Ovary (tissue), 9 donors: Measurements from ENCODE around the gene CTDSPL2. TPM values are rescaled to one million over a fixed set of nuclear protein-coding genes. Genes with fewer than 3 reads are reported as not detected.

Experiments
- DNase-seq, 5 donors: peaks; one replicate each; pipeline ENCODE4 v3.0.0-alpha.2; 2019 to 2020
- H3K27ac ChIP-seq, 2 donors: fragments of 200-600 bp; one replicate each; pipeline versions ENCODE4 v1.5.1 to v1.8.0; 2019 to 2022
- H3K27me3 ChIP-seq: fragments of 200-600 bp; one replicate; pipeline ENCODE4 v1.8.0; 2022
- H3K36me3 ChIP-seq: fragments of 200-600 bp; sonication (generic); one replicate; pipeline ENCODE4 v1.5.1; 2019
- H3K4me1 ChIP-seq: one replicate; pipeline ENCODE4 v1.8.1; 2013; ENCODE audit warnings: mild to moderate bottlenecking, moderate library complexity; ENCODE audit not compliant: insufficient read depth
- H3K4me3 ChIP-seq: fragments of 200-600 bp; sonication (generic); one replicate; pipeline ENCODE4 v1.5.1; 2017
- H3K9me3 ChIP-seq, 2 donors: fragments of 200-600 bp in 1 of 2; sonication (generic) in 1 of 2; one replicate each; pipeline versions ENCODE4 v1.5.1 to v1.8.1; 2013 to 2019; ENCODE audit warnings: mild to moderate bottlenecking in 1 of 2, moderate library complexity in 1 of 2
- CTCF ChIP-seq, 3 donors: fragments of 450-650 bp in 2 of 3; fragments of 200-600 bp in 1 of 3; IDR thresholded peaks; one replicate each; pipeline versions ENCODE4 v1.5.1 to v1.8.0; 2016 to 2022; ENCODE audit warnings: antibody characterized with exemption in 3 of 3, mild to moderate bottlenecking in 1 of 3
- EP300 ChIP-seq: sonication (generic); formaldehyde crosslinking; IDR thresholded peaks from one replicate; pipeline ENCODE4 v1.6.1; 2017; ENCODE audit warnings: antibody characterized with exemption
- POLR2A ChIP-seq: fragments of 450-650 bp; IDR thresholded peaks from one replicate; pipeline ENCODE4 v1.6.1; 2017; ENCODE audit warnings: antibody characterized with exemption, mild to moderate bottlenecking, moderate library complexity
- WGBS, 3 donors: extraction: QIAGEN DNeasy Blood & Tissue Kit in 1 of 3; methylation state at CpG; one replicate each; pipeline versions ENCODE4 v1.1.5 to v1.1.7; 2013 to 2017; 5-methylcytosine and 5-hydroxymethylcytosine counted together
- intact Hi-C, 4 donors: fragments of 100-400 bp; cut with DNase I; formaldehyde crosslinking; loops; one replicate each; pipeline versions ENCODE4 v1.11.0 to v1.15.1; 2022 to 2023
- polyA plus RNA-seq, 2 donors: library from polyadenylated mRNA; stranded (reverse); fragments of 200-250 nt in 1 of 2; fragments of 350-450 nt in 1 of 2; fragmentation: Illumina TruSeq in 1 of 2; extraction: RNeasy Lipid Tissue Mini Kit (QIAGEN cat#74804) in 1 of 2; gene quantifications; one replicate each; pipeline ENCODE4 v1.2.3, GENCODE V29; 2013 to 2014
- total RNA-seq, 7 donors: library from RNA; depleted of rRNA in 2 of 7; stranded (reverse); fragments of >200 nt in 2 of 7; fragmentation: NEBNext Ultra II Directional in 3 of 7; extraction: Animal tissue kit (Norgen Biotek cat#: 25700) in 3 of 7; gene quantifications; one replicate each; pipeline versions ENCODE4 v1.1.0 to v1.2.4, GENCODE V29; 2016 to 2023
- donor health status: DM: no; HTN: no; CAD: no; lungs with moderate emphysema.
- donor health status: DM: no; HTN: no; CAD: no.
- donor health status: Bipolar disorder and iron deficiency.
- donor health status: DM: yes; HTN: yes; CAD: no.
- donor health status: DM: no; HTN: no; CAD: no.
- donor health status: DM: yes; HTN: yes; CAD: no.

Gene CTDSPL2
- total and polyA plus RNA-seq, 9 donors, result 11.3 to 54.1 (median 46.9) TPM

GRCh38 chr15:44500555-44500954 is 73.1 kb downstream of the CTDSPL2 start:
- no peak for DNase-seq
- TF ChIP-seq CTCF (IDR thresholded peaks at IDR 0.05) (no peak), POLR2A (no peak), EP300 (no peak)
- Histone ChIP-seq H3K4me3 (no peak overlapping the region), H3K27me3 (no peaks in the 10 kb centered on the region), H3K4me1 (no peaks in the 10 kb centered on the region), H3K36me3 (no peaks in the 10 kb centered on the region), H3K27ac (no peak overlapping the region), H3K9me3 (no peaks in the 10 kb centered on the region)
- intact Hi-C loops, result no loop called here
- 37 to 57% (median 44%) methylated on average over 3 of the region's 3 CpGs for WGBS, 3 donors

GRCh38 chr15:44501768-44502366 is 74.4 kb downstream of the CTDSPL2 start:
- DNase-seq, result no peak
- 74 to 76% (median 75%) methylated on average over 3 of the region's 3 CpGs for WGBS, 3 donors
- TF ChIP-seq EP300 (no peak), CTCF (IDR thresholded peaks at IDR 0.05) (peak in 2 of 3 donors; percentile 41 to 43)
- no peaks in the 10 kb centered on the region for H3K4me1 ChIP-seq
- H3K4me3 ChIP-seq, result no peak overlapping the region
- no peak overlapping the region for H3K27ac ChIP-seq
- no peaks in the 10 kb centered on the region for H3K9me3 ChIP-seq
- no peaks in the 10 kb centered on the region for H3K36me3 ChIP-seq
- intact Hi-C loops, result no loop called here
- no peaks in the 10 kb centered on the region for H3K27me3 ChIP-seq

- intact Hi-C loops, result no loop called here
These were observed 89.0 kb downstream of the CTDSPL2 start for GRCh38 chr15:44516436-44516835.

GRCh38 chr15:44519537-44519936 is 92.1 kb downstream of the CTDSPL2 start:
- no peak overlapping the region for H3K27ac ChIP-seq
- H3K27me3 ChIP-seq, result no peaks in the 10 kb centered on the region
- intact Hi-C loops, result no loop called here
- H3K9me3 ChIP-seq, result no peaks in the 10 kb centered on the region
- no peak for TF ChIP-seq CTCF (IDR thresholded peaks at IDR 0.05)
- TF ChIP-seq EP300, result no peak
- no peak for TF ChIP-seq POLR2A
- DNase-seq, result no peak
- no peaks in the 10 kb centered on the region for H3K4me1 ChIP-seq
- H3K36me3 ChIP-seq, result no peaks in the 10 kb centered on the region
- H3K4me3 ChIP-seq, result no peak overlapping the region
- 90 to 96% (median 93%) methylated on average over 6 of the region's 6 CpGs for WGBS, 3 donors

More at GRCh38 chr15:44516436-44516835, 89.0 kb downstream of the CTDSPL2 start:
- no peak overlapping the region for H3K27ac ChIP-seq
- DNase-seq, result no peak
- no peak overlapping the region for H3K4me3 ChIP-seq
- H3K9me3 ChIP-seq, result no peaks in the 10 kb centered on the region
- H3K4me1 ChIP-seq, result no peaks in the 10 kb centered on the region
- H3K27me3 ChIP-seq, result no peaks in the 10 kb centered on the region
- no peak for TF ChIP-seq CTCF (IDR thresholded peaks at IDR 0.05)
- no peak for TF ChIP-seq EP300
- TF ChIP-seq POLR2A, result no peak
- H3K36me3 ChIP-seq, result no peaks in the 10 kb centered on the region
